Measurements from ENCODE around the gene ABCC9. TPM values are rescaled to one million over a fixed set of nuclear protein-coding genes. Genes with fewer than 3 reads are reported as not detected.

Gene ABCC9
- total and polyA plus RNA-seq, 2 experiments from 2014 or later = 0.22 to 0.48 TPM

GRCh38 chr12:21827083-21827482 is 114.1 kb downstream of the ABCC9 start:
- no peak overlapping the region for H3K4me3 ChIP-seq
- H3K36me3 ChIP-seq = no peaks in the 10 kb centered on the region
- DNase-seq (ENCODE audit: low read depth in 1 of 2, low spot score in 1 of 2) = no peak
- H3K27ac ChIP-seq = no peak overlapping the region
- no peaks in the 10 kb centered on the region for H3K9me3 ChIP-seq (ENCODE audit: low read depth)
- TF ChIP-seq CTCF (IDR thresholded peaks at IDR 0.05; ENCODE audit: low read depth, low read length) = no peak
- no peaks in the 10 kb centered on the region for H3K27me3 ChIP-seq
- no peaks in the 10 kb centered on the region for H3K4me1 ChIP-seq (ENCODE audit: low read depth)

- Histone ChIP-seq H3K9me3 (ENCODE audit: low read depth) (no peaks in the 10 kb centered on the region), H3K4me3 (no peak overlapping the region), H3K27me3 (no peaks in the 10 kb centered on the region), H3K27ac (no peak overlapping the region), H3K36me3 (no peaks in the 10 kb centered on the region), H3K4me1 (ENCODE audit: low read depth) (no peaks in the 10 kb centered on the region)
- no peak for TF ChIP-seq CTCF (IDR thresholded peaks at IDR 0.05; ENCODE audit: low read depth, low read length)
- no peak for DNase-seq (ENCODE audit: low read depth in 1 of 2, low spot score in 1 of 2)
Measured at GRCh38 chr12:21826618-21826910, 114.7 kb downstream of the ABCC9 start.

GRCh38 chr12:21825886-21826617 is 115.2 kb downstream of the ABCC9 start:
- no peaks in the 10 kb centered on the region for H3K4me1 ChIP-seq (ENCODE audit: low read depth)
- no peak for DNase-seq (ENCODE audit: low read depth in 1 of 2, low spot score in 1 of 2)
- no peak overlapping the region for H3K27ac ChIP-seq
- H3K36me3 ChIP-seq = no peaks in the 10 kb centered on the region
- H3K4me3 ChIP-seq = no peak overlapping the region
- no peaks in the 10 kb centered on the region for H3K9me3 ChIP-seq (ENCODE audit: low read depth)
- TF ChIP-seq CTCF (IDR thresholded peaks at IDR 0.05; ENCODE audit: low read depth, low read length) = no peak
- no peaks in the 10 kb centered on the region for H3K27me3 ChIP-seq

GRCh38 chr12:21823581-21823980 is 117.6 kb downstream of the ABCC9 start:
- H3K27ac ChIP-seq = no peak overlapping the region
- H3K27me3 ChIP-seq = no peaks in the 10 kb centered on the region
- no peaks in the 10 kb centered on the region for H3K36me3 ChIP-seq
- no peak for TF ChIP-seq CTCF (IDR thresholded peaks at IDR 0.05; ENCODE audit: low read depth, low read length)
- peak in 1 of 2 donors; percentile 6 for DNase-seq (ENCODE audit: low read depth in 1 of 2, low spot score in 1 of 2)
- no peaks in the 10 kb centered on the region for H3K9me3 ChIP-seq (ENCODE audit: low read depth)
- peaks cover 4% of the 10 kb centered on the region for H3K4me1 ChIP-seq (ENCODE audit: low read depth)
- H3K4me3 ChIP-seq = no peak overlapping the region

- TF ChIP-seq CTCF (IDR thresholded peaks at IDR 0.05; ENCODE audit: low read depth, low read length) = no peak
- Histone ChIP-seq H3K9me3 (ENCODE audit: low read depth) (no peaks in the 10 kb centered on the region), H3K4me1 (ENCODE audit: low read depth) (peaks cover 4% of the 10 kb centered on the region), H3K27me3 (no peaks in the 10 kb centered on the region), H3K27ac (no peak overlapping the region), H3K4me3 (no peak overlapping the region), H3K36me3 (no peaks in the 10 kb centered on the region)
- no peak for DNase-seq (ENCODE audit: low read depth in 1 of 2, low spot score in 1 of 2)
Measured at GRCh38 chr12:21819678-21820077, 121.5 kb downstream of the ABCC9 start.

All from cardiac muscle cell (in vitro differentiated cells and primary cell).